HS-27A (cell line): ENCODE results near the gene TMCC1.
A peak's percentile ranks its signal among the peaks of the same experiment; 100 is the strongest.
"Not testable (repeated sequence)": the region's sequence is repeated elsewhere in the genome, so short reads cannot be mapped to it uniquely, and the experiment has no call there.

Source experiments
- DNase-seq: peaks from one replicate; pipeline ENCODE4 v3.0.0-alpha.2; 2012; ENCODE audit warnings: low read depth, missing footprints

TMCC1 gene

GRCh38 chr3:129686941-129687340 lies 206.6 kb downstream of the TMCC1 start:
- DNase-seq: no peak

- DNase-seq: no peak
These were observed 209.2 kb downstream of the TMCC1 start for GRCh38 chr3:129684270-129684669.

- no peak for DNase-seq
These were observed 210.3 kb downstream of the TMCC1 start for GRCh38 chr3:129683201-129683600.

GRCh38 chr3:129676985-129677384 lies 216.5 kb downstream of the TMCC1 start:
- DNase-seq: no peak

- DNase-seq: not testable (repeated sequence)
These were observed 218.8 kb downstream of the TMCC1 start for GRCh38 chr3:129674798-129675123.

GRCh38 chr3:129673897-129674797 lies 219.4 kb downstream of the TMCC1 start:
- DNase-seq: no peak

- DNase-seq: no peak
These were observed 220.5 kb downstream of the TMCC1 start for GRCh38 chr3:129673012-129673411.

- no peak for DNase-seq
These were observed 221.1 kb downstream of the TMCC1 start for GRCh38 chr3:129672412-129672811.

- peak; percentile 67 for DNase-seq
These were observed 228.3 kb downstream of the TMCC1 start for GRCh38 chr3:129665024-129665768.

- DNase-seq: no peak
These were observed 229.4 kb downstream of the TMCC1 start for GRCh38 chr3:129663930-129664646.

- no peak for DNase-seq
These were observed 230.5 kb downstream of the TMCC1 start for GRCh38 chr3:129663045-129663446.

GRCh38 chr3:129662191-129662608 lies 231.3 kb downstream of the TMCC1 start:
- DNase-seq: no peak

- no peak for DNase-seq
These were observed 231.7 kb downstream of the TMCC1 start for GRCh38 chr3:129661766-129662165.

- DNase-seq: no peak
These were observed 235.2 kb downstream of the TMCC1 start for GRCh38 chr3:129658110-129658843.

GRCh38 chr3:129657261-129658046 lies 236.1 kb downstream of the TMCC1 start:
- DNase-seq: no peak

- DNase-seq: no peak
These were observed 236.8 kb downstream of the TMCC1 start for GRCh38 chr3:129656659-129657247.

- DNase-seq: no peak
These were observed 238.2 kb downstream of the TMCC1 start for GRCh38 chr3:129655291-129655700.

GRCh38 chr3:129654131-129654530 lies 239.4 kb downstream of the TMCC1 start:
- no peak for DNase-seq

- DNase-seq: no peak
These were observed 240.5 kb downstream of the TMCC1 start for GRCh38 chr3:129653019-129653418.

GRCh38 chr3:129651435-129652202 lies 241.9 kb downstream of the TMCC1 start:
- peak; percentile 87 for DNase-seq
